Daoy (cell line): ENCODE results near the gene PGM2L1. TPM values are rescaled to one million over a fixed set of nuclear protein-coding genes. Genes with fewer than 3 reads are reported as not detected.
"Not testable (repeated sequence)": the region's sequence is repeated elsewhere in the genome, so short reads cannot be mapped to it uniquely, and the experiment has no call there.

Experiments used
- DNase-seq: peaks from one replicate; pipeline ENCODE4 v3.0.0-alpha.2; 2015; ENCODE audit warnings: low read depth
- total RNA-seq: library from RNA; depleted of rRNA; stranded (reverse); fragments of >200 nt; shearing (Covaris generic); gene quantifications from 2 replicates; pipeline ENCODE4 v1.2.3, GENCODE V29; 2014; rRNA removed

PGM2L1 gene
- 8.1 and 10.1 TPM in 2 replicates for total RNA-seq

DNA sequence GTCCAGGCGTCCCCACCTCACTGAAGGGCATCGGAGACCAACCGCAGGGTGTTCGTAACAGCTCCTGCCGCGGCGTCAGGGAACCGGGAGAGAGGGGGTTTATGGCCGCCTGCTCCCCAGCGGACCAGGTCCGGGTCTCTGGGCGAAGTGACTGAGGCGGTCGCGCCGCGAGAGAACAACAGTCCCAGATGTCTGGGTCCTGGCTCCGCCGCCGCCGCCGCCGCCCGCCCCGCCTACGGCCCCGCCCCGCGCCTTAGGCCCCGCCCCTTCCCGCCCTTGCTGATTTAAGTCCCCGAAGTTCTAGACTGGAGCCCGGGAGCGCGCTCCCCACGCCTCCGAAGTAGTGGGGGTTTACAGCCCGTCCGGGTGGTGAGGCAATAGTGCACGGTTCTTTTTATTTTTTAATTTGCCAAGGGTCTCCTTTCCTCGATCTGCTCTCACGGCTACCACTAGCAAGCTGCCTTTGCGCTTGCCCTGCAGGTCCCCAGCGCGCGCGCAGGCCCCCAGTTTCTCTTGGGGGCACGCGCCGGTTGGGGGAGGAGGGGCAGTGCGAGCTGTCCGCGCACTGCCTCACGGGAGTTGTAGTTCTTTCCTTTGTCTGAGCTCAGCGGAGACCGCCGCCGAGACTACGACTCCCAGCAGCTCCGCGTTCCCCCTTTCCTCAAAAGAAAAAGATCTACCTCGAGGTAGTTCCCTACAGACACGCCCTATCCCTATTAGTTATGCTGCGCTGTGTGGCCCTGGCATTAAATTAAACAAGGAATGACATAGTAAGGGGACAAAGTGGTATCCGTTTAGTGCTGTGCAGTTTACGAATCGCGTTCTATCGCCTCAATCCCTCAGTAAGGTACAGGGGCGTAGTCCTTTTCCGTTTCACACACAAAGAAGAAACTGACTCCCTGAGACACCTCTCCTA, at the start of gene PGM2L1:
PGM2L1 (minus strand) TSS at position 190 of the 916 bp plus-strand sequence. CDS start 272 bp downstream, outside the sequence.
- DNase-seq = peak; percentile 96

DNA sequence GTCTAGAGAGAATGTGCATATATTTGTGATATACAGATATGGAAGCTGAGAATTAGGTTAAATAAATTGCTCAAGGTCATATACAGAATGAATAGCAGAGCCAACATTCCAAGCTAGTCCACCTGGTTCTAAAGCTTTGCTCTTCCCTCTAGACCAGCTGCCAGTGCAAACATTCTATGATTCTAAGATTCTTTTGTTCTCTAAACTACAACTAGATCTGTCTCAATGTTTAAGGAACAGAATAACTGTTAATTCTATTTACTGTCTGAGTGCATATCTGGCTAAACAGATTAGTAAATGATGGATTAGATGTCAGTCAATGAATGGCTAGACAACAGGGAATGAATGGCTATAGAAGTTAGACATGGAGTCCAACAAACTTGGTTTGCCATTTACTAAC, 49.5 kb upstream of the PGM2L1 start:
- no peak for DNase-seq

DNA sequence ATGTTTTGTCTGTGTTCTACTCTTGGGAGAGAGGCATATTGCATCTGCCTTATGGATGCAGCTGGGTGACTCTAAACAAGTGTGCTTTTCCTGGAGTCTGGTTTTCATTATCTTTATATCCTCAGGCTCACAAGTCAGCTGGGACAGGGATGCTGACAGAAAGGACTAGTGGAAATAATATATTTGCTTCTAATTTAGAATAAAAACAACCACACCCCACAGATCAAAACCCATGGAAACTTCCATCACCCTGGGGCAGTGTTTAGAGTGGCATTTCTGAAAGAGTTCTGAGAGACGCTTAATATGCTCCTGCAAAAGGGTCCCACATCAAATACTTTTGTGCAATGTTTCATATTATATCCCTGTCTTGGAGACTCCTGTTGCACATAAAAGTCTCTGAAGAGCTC, 48.3 kb upstream of the PGM2L1 start:
- DNase-seq = no peak

DNA sequence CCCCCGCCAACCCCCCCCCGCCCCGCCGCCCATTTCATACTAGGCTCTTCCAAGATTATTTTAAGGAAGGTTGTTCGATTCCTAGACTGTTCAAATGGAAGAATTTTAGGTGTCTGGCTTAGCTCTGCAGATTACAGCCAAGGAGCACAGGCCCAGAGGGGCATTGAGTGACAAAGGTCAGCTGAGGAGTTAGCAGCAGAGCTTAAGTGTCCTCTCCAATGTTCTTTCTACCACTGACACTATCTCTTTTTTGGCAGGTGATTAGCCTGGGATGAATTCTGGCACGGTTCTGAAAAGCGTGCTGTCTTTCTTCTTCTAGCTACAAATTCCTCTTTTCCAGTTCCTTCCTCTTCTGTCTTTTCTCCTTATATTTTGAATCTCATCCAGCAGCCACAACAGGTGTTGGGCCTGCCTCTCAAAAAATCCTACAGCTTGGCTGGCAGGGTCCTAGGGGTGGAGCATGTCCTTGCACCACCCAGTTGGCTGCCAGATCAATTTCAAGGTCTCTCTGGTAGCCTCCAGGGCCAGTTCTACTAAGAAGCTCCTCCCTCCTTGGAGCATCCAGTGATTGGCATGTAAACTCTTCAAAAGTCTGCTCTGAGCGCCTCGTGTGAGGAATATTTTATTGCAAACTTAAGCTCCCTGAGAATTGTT, 46.1 kb upstream of the PGM2L1 start:
- DNase-seq = no peak

DNA sequence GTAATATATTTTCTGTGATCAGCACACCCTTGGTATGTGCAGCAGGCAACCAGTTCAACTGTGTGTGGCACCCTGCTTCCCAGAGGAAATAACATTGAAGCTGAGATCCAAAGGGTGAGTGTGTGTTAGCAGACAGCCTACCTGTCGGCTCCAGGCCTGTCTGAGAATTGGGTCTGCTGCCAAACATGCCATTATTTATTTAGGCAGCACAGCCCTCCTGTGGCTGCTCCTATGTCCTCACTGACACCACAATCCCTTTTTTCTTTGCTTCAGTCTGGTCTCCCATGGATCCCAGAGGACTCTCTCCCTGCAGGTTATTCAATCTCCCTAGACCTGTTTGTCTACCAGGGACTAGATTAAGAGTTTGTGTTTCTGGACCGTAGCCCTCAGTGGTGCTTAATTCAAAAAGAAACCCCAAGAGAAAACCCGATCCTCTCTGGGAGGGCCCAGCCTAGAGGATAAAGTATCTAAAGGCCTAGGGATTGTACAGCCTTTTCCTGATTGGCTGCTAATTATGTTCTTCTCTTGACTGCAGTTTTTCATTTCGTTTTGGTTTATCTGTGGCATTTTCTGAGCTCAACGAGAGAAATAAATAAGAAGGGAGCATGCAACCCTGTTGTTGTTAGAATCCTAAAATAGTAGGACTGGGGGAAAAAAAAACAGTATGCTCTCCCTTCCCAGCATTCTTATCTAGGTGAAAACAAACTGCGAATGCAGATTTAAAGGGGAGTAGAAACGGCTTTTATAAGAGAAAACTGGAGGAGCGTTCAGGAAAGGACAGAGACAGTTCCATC, 45.0 kb upstream of the PGM2L1 start:
- DNase-seq = peak; percentile 54

DNA sequence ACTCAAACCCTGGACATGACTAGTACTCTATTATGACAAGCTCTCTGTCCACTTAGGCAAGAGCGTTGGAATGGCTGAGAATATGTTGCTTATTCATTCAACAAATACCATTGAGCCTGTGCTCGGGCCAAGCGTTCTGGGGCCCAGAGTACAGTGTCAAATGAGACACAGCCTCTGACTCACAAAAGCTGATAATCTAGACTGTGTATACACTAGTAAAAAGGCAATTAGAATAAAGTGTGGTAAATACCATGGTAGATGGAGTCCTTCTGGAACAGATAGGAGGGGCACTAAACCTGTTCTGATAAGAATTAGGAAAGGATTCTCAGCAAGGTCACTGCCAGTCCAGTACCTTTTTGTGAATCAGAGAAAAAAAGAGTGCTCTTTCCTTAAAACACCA, 44.4 kb upstream of the PGM2L1 start:
- DNase-seq = peak; percentile 19

DNA sequence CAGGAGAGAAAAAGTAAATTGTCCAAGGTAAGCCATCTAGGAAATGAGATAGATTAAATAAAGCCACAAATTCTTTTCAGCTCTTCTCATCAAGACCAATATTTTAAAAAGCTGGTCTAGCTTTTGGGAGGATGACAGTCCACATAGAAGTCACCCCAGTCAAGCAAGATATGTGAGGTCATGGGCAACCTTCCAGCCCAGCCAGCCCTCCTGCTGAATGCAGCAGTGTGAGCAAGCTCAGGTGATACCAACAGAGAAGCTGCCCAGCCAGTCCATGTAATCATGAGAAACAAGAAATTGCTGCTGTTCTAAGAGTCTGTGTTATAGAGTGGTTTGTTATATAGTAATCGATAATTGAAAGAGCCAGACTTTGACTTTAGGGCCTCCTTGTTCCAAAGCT, 40.4 kb upstream of the PGM2L1 start:
- no peak for DNase-seq

DNA sequence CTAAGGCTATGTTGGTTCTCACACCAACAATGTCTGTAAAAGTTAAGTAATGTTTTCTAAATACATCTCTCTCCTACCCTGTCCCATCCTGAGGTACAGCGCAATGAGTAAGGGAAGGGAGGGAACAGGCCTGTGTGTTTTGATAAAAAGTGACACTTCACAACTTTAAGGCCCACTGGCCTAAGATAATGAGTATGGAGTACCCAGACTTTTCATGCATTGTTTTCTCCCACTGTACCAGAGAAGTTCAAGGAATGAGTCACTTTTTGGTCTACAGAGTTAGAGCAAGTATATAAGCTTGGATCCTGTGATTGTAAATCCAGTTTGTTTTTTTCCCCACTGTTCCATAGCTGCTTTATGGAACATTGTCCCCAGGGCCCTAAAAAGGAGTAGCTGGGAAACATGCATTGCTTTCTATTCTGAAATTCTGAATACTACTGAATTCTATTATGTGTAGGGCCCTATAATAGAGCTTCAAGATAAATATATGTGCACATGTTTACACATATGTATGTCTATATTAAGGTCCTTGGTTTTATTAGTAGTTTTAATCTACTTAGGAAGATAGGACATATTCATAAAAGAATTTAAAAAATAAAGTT, 39.3 kb upstream of the PGM2L1 start:
- no peak for DNase-seq

DNA sequence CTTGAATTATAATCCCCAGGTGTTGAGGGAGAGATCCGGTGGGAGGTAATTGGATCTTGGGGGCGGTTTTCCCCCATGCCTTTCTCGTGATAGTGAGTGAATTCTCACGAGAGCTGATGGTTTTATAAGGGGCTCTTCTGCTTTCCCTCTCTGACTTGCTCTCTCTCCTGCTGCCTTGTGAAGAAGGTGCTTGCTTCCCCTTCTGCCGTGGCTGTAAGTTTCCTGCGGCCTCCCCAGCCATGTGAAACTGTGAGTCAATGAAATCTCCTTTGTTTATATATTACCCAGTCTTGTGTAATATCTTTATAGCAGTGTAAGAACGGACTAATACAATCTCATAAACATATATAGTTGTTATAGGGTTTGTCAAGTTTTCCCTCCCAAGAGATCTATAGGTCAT, 36.3 kb upstream of the PGM2L1 start:
- DNase-seq = no peak

DNA sequence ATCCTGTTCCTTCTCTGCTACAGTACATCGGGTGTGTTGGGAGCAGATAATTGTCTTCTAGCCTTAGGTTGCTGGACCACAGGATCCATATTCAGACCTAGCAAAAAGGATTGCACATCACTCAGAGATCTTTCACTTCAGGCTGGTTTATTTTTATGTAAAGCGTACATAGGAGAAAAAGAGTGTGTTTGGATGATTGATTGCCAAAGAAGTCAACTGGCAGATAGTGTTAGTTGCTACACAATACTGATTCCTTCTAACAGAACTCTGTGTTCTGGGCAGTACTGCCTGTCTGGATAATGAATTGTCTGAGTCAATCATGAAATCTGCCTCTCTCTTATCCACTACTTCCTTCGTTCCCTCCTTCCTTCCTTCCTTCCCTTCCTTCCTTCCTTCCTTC, 31.0 kb upstream of the PGM2L1 start:
- DNase-seq = no peak

DNA sequence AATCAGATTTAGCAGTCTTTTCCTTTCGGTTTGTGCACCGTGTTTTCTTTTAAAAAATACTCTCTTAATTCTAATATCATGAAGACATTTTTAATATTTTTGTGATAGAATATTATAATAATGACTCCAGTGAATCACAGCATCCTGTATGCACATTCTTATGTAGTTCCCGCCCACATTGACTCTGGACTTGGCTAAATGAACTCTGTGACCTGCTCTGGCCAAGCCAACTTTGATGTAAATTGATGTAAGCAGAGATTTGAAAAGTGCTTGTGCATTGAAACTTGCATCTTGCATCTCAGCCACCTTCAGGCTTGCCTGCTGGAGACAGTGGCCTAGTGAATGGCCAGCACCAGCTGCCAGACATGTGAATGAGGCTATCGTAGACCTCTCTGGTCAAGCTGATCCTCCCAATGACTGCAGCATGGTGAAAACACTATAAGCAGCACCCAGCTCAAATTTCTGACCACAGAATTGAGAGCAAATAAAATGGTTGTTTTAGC, 29.2 kb upstream of the PGM2L1 start:
- no peak for DNase-seq

DNA sequence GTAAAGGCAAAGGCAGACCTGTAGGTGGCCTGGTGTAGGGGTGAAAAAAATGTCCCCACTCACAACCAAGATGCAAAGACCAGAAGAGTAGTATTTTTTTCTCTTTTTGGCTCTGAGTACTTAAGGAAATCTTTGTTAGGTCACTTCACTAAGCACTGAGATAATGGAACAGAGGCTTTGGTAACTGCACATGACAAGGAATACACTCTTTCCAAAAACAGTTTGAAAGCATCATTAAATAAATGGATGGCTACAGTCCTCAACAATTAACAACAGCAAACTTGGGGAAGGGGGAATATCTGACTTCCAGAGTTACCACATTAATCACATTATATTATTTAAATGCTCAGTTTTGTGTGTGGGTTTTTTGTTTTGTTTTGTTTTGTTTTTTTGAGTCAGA, 26.9 kb upstream of the PGM2L1 start:
- DNase-seq = no peak

DNA sequence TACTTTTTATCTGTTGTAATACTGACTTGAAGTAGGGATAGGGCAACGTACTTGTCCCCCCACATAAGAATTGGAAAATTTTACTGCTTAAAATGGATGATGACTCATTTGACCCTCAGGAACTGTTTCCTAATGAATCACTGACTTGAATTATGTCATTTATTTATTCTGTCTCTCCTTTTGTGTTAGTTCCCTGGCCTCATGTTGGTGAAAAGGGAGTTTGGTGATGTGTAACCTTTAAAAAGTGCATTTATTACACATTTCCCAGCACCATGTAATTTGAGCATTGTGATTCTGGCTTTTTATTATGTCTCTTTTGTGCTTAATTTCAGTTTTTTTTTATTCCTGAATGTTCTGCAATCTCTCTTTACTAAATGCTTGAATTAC, 20.3 kb upstream of the PGM2L1 start:
- peak; percentile 74 for DNase-seq

DNA sequence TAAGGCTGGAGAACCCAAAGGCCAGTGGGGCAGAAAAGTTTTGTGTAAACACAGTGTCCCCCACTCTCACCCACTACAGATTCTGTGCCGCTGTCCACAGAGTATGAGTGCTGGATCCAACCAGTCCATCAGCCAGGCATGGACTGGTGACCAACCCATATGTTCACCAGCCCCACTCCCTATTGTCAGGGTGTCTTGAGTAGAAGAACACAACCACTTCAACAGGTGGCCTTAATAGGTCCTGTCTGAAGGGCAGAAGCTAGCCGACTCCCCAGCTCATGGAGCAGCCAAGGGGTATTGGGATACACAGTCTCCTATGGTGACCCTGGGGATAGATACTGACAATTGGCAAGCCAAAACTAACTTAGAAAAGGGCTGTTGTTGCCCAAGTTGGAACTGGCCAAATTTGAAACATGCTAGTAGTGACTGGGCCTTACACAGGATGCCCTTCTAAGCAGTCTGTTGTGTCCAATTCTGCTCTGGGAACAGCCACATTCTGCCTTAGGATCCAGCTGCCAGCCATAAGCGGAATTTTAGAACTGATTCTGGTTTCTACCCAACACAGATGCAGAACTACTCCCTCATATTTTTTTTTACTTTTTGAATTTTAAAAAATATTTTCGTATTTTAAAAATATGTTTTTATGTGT, 19.8 kb upstream of the PGM2L1 start:
- DNase-seq = peak; percentile 23

DNA sequence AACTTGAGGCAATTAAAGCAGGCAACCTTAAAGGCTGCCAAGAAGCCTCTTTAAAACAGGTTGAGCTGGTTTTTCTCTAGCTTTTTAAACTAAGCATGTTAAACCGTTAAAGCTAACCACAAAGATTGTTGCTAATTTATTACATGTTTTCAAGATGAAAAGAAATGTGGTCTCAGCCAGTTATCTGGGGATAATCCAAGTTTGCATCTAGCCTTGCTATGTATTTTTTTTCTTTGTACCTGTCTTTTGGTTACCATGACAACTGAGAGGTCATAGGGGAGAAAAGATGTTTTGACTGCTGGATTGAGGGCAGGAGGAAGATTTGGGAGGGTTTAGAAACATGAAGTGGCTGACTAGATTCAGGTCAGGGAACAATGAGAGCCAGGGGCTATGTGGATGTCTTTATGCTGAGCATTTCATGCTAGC, 19.2 kb upstream of the PGM2L1 start:
- peak; percentile 9 for DNase-seq

DNA sequence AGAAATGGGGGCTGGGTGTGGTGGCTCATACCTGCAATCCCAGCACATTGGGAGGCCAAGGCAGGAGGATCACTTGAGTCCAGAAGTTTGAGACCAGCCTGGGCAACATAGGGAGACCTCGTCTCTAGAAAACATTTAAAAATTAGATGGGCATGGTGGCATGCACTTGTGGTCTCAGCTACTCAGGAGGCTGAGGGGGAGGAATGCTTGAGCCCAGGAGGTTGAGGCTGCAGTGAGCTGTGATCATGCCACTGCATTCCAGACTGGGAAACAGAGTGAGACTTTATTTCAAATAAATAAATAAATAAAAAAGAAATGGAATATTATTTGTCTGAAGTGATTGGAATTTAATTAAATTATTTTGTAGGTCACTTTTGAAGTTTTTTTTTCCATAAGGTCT, 18.7 kb upstream of the PGM2L1 start:
- not testable (repeated sequence) for DNase-seq

DNA sequence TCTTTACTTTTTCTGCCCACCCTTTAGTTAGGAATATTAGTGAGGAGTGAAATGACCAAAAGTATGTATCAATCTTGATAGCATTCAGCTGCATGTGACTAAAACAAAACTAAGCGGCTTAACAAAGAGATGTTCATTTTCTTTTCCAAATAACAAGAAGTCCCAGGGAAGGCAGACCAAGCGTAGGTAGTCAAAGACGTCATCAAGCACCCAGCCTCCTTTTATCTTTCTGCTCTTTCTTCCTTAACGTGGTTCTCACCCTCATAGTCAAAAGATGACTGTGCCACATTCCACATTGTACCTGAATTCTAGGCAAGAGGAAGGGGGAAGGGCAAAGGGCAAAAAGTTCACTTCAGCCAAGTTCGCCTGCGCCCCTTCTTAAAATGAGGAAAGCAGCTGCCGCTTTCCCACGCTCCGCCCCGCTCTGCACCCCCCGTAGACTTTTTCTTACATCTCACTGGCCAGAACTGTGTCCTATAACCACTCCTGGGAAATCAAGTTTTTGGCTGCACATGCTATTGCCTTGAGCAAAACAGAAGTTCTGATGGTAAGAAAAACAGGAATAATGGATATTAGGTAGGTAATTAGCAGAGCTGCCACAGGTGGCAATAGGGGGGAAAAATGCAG, 14.6 kb upstream of the PGM2L1 start:
- no peak for DNase-seq

DNA sequence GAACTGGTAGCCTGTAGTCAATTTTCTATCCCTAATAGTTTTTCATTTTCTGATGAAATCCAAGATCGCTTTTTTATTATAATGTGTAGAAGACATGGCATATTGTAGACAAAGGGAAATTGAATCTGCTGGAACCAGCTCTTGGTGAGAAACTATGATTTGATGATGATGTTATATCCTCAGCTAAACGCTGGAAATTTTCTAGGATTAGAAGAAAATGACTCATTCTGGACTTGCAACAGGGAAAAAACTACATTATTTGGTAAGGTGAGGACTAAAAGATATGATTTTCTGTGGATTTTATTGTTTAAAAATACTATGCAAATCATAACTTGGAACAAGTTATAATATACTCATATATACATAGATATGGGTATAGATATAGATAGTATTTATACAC, 14.1 kb upstream of the PGM2L1 start:
- no peak for DNase-seq

DNA sequence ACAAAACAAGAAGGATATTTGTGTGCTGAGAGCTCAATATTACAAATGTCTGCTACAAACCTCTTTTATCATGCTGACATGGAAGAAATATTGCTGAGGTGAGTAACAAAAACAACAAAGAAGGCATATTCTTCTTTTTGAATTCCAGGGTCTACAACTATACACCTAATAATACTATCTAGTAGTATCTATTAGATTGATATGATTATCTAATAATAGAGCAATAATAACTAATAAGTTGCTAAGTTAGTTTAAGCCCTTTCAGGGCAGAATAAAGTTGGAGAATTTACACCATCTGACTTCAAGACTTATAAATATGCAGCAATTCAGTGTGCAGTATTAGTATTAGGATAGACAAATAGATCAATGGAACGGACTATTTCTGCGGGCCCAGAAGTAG, 11.4 kb upstream of the PGM2L1 start:
- DNase-seq = no peak

DNA sequence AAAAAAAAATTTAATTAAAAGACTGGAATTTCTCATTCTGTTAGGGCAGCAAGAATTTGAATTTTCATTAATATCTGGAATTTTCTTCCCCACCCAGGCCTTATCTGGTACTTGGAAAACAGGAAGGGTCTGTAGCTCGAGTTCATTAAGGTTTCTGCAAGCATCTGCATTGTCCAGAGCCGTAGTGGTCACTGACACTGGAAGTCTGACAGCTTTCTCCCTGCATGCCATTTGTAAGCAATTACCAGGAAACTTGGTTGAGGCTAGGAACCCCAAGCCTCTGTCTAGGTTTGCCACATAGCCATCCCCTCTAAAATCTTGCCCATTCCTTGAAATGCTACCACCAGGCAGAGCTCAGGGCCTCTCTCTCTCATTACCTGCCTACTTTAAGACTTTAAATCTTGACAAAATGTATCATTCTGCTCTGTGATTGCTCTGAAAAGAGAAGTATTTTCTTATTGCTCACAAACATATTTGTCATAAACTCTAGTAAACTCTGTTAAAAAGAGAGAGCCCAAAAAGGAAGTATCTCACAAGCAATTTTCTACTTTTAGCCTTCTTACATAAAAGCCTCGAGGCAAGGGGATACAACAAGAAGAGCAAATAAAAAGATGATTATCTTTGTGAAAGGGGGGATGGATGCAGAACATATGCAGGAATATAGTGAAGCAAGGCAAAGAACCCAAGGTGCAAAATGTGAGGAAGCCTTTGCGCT, 5.5 kb upstream of the PGM2L1 start:
- no peak for DNase-seq
